Stomach (tissue), 4 donors: ENCODE measurements around the gene WWOX.

ENCODE experiments used
- CTCF ChIP-seq, 7 experiments: fragments of 450-650 bp in 4 of 7; fragments of 200-600 bp in 3 of 7; sonication (generic) in 3 of 7; IDR thresholded peaks; one replicate each; pipeline ENCODE4 v1.5.1; 2016 to 2019; ENCODE audit warnings: antibody characterized with exemption in 7 of 7, control low read depth in 2 of 7, mild to moderate bottlenecking in 1 of 7
- POLR2A ChIP-seq, 4 donors: fragments of 450-650 bp; IDR thresholded peaks; one replicate each; pipeline ENCODE4 v1.6.1; 2016; ENCODE audit warnings: antibody characterized with exemption in 4 of 4, control low read depth in 2 of 4, mild to moderate bottlenecking in 1 of 4, moderate library complexity in 1 of 4

- TF ChIP-seq POLR2A (IDR thresholded peaks at IDR 0.05): no peak
- TF ChIP-seq CTCF (IDR thresholded peaks at IDR 0.05): no peak
Observed at GRCh38 chr16:78142788-78143187, 43.3 kb downstream of the WWOX start.
